ENCODE data around the gene CLDND1. TPM values are rescaled to one million over a fixed set of nuclear protein-coding genes. Genes with fewer than 3 reads are reported as not detected.

The CLDND1 gene
- total RNA-seq, 1 experiment from 2014 or later, result 80.6 TPM

GRCh38 chr3:98521897-98522543, 682 bp downstream of the CLDND1 start:
- Mint-ChIP-seq H3K4me1 (peaks cover 41% of the 10 kb centered on the region), H3K27me3 (ENCODE audit: low read depth) (no peaks in the 10 kb centered on the region), H3K36me3 (peaks cover 28% of the 10 kb centered on the region), H3K27ac (peak overlapping the region; percentile 93), H3K9me3 (no peaks in the 10 kb centered on the region), H3K4me3 (peak overlapping the region; percentile 90)
- peak; percentile 13 for ATAC-seq
- ChIA-PET POLR2A (interaction anchor here (0.6 to 1.2 kb wide), 3 partner anchors 195 to 380 kb away, joined by 3 to 11 read pairs (median 8); partner anchors contain the start of gene DCBLD2), CTCF (interaction anchor here (0.8 to 1.2 kb wide), 3 partner anchors 10 to 178 kb away, joined by 3 to 5 read pairs (median 4); partner anchors contain the start of gene GPR15)
- peak; percentile 19 for DNase-seq (ENCODE audit: low spot score)
- no peak for TF ChIP-seq ZNF671 (CRISPR knock-in tag; IDR thresholded peaks at IDR 0.05)
- TF ChIP-seq ZNF121 (CRISPR knock-in tag; IDR thresholded peaks at IDR 0.05), result no peak
- no peak for TF ChIP-seq ZBTB43 (CRISPR knock-in tag; IDR thresholded peaks at IDR 0.05)
- TF ChIP-seq ZNF281 (CRISPR knock-in tag; IDR thresholded peaks at IDR 0.05), result no peak
- TF ChIP-seq CTCF (IDR thresholded peaks at IDR 0.05), result no peak
- no peak for TF ChIP-seq E2F4 (CRISPR knock-in tag; IDR thresholded peaks at IDR 0.05; ENCODE audit: borderline replicate concordance, low read depth)
- TF ChIP-seq FOXP4 (CRISPR knock-in tag; IDR thresholded peaks at IDR 0.05), result no peak
- TF ChIP-seq CREB1 (CRISPR knock-in tag; IDR thresholded peaks at IDR 0.05), result no peak
- TF ChIP-seq RELA (CRISPR knock-in tag; IDR thresholded peaks at IDR 0.05; ENCODE audit: borderline replicate concordance), result no peak
- TF ChIP-seq EMX1 (CRISPR knock-in tag; IDR thresholded peaks at IDR 0.05), result no peak
- TF ChIP-seq ZMAT4 (CRISPR knock-in tag; IDR thresholded peaks at IDR 0.05), result no peak
- TF ChIP-seq NFATC4 (CRISPR knock-in tag; IDR thresholded peaks at IDR 0.05), result no peak
- TF ChIP-seq ZNF425 (CRISPR knock-in tag; conservative IDR thresholded peaks at IDR 0.05), result no peak
- no peak for TF ChIP-seq ZNF512 (CRISPR knock-in tag; IDR thresholded peaks at IDR 0.05; ENCODE audit: borderline replicate concordance)
- TF ChIP-seq ZNF317 (CRISPR knock-in tag; IDR thresholded peaks at IDR 0.05; ENCODE audit: borderline replicate concordance, low read depth), result no peak
- no peak for TF ChIP-seq NR2C2 (CRISPR knock-in tag; IDR thresholded peaks at IDR 0.05)
- TF ChIP-seq MYBL2 (CRISPR knock-in tag; IDR thresholded peaks at IDR 0.05), result no peak
- no peak for TF ChIP-seq AR (CRISPR knock-in tag; IDR thresholded peaks at IDR 0.05)
